Chondrocyte (in vitro differentiated cells): ENCODE measurements around the gene GOLGA6L7. TPM values are rescaled to one million over a fixed set of nuclear protein-coding genes. Genes with fewer than 3 reads are reported as not detected.
"Not testable (repeated sequence)": the region's sequence is repeated elsewhere in the genome, so short reads cannot be mapped to it uniquely, and the experiment has no call there.

Experiments used
- DNase-seq: peaks from one replicate; pipeline ENCODE4 v3.0.0; 2021; ENCODE audit warnings: mixed read lengths, low spot score
- H3K27ac Mint-ChIP-seq: one replicate; pipeline ENCODE4 v1.8.0; 2021; ENCODE audit warnings: mild to moderate bottlenecking, moderate library complexity, mixed read lengths; ENCODE audit not compliant: unreplicated experiment
- H3K27me3 Mint-ChIP-seq: 2 replicates; pipeline ENCODE4 v1.8.0; 2021; ENCODE audit warnings: low read depth, mixed read lengths
- H3K36me3 Mint-ChIP-seq: 2 replicates; pipeline ENCODE4 v1.8.0; 2021; ENCODE audit warnings: low read depth, mixed read lengths
- H3K4me1 Mint-ChIP-seq: 2 replicates; pipeline ENCODE4 v1.8.0; 2021; ENCODE audit warnings: low read depth, mild to moderate bottlenecking, mixed read lengths
- H3K4me3 Mint-ChIP-seq: one replicate; pipeline ENCODE4 v1.8.0; 2021; ENCODE audit warnings: mild to moderate bottlenecking, moderate library complexity, mixed read lengths; ENCODE audit not compliant: unreplicated experiment
- H3K9me3 Mint-ChIP-seq: 2 replicates; pipeline ENCODE4 v1.8.0; 2021; ENCODE audit warnings: low read depth, mixed read lengths
- CTCF ChIP-seq: fragments of 200-600 bp; sonication (generic); IDR thresholded peaks from 2 replicates; pipeline ENCODE4 v1.5.0; 2021; ENCODE audit warnings: antibody characterized with exemption, mild to moderate bottlenecking, moderate library complexity
- total RNA-seq: library from RNA; stranded (reverse); gene quantifications from 3 replicates; pipeline ENCODE4 v1.2.1, GENCODE V29; 2021

The GOLGA6L7 gene
- total RNA-seq, 1 donor from 2014 or later: not detected

GRCh38 chr15:28894631-28895030, 46.2 kb upstream of the GOLGA6L7 start:
- Mint-ChIP-seq H3K4me3 (no peak overlapping the region), H3K27me3 (no peaks in the 10 kb centered on the region), H3K36me3 (peaks cover 3% of the 10 kb centered on the region), H3K27ac (no peak overlapping the region), H3K9me3 (peaks cover 6% of the 10 kb centered on the region), H3K4me1 (peaks cover 32% of the 10 kb centered on the region)
- peak; percentile 59 for DNase-seq
- no peak for TF ChIP-seq CTCF

GRCh38 chr15:28892789-28893610, 44.6 kb upstream of the GOLGA6L7 start:
- TF ChIP-seq CTCF: no peak
- H3K27ac Mint-ChIP-seq: no peak overlapping the region
- no peaks in the 10 kb centered on the region for H3K27me3 Mint-ChIP-seq

GRCh38 chr15:28891588-28891987, 43.1 kb upstream of the GOLGA6L7 start:
- Mint-ChIP-seq H3K27ac (no peak overlapping the region), H3K9me3 (no peaks in the 10 kb centered on the region), H3K4me3 (no peak overlapping the region), H3K27me3 (no peaks in the 10 kb centered on the region), H3K36me3 (no peaks in the 10 kb centered on the region), H3K4me1 (peaks cover 50% of the 10 kb centered on the region)
- no peak for TF ChIP-seq CTCF
- DNase-seq: no peak

More at GRCh38 chr15:28892789-28893610, 44.6 kb upstream of the GOLGA6L7 start:
- H3K36me3 Mint-ChIP-seq: peaks cover 3% of the 10 kb centered on the region
- H3K4me3 Mint-ChIP-seq: no peak overlapping the region
- H3K4me1 Mint-ChIP-seq: peaks cover 45% of the 10 kb centered on the region
- peak; percentile 34 for DNase-seq
- H3K9me3 Mint-ChIP-seq: peaks cover 6% of the 10 kb centered on the region

- Mint-ChIP-seq H3K36me3 (no peaks in the 10 kb centered on the region), H3K27me3 (no peaks in the 10 kb centered on the region), H3K4me3 (no peak overlapping the region), H3K9me3 (no peaks in the 10 kb centered on the region), H3K27ac (peak overlapping the region; percentile 8), H3K4me1 (peaks cover 50% of the 10 kb centered on the region)
- DNase-seq: peak; percentile 20
- TF ChIP-seq CTCF: no peak
These were observed 42.5 kb upstream of the GOLGA6L7 start for GRCh38 chr15:28890711-28891495.

GRCh38 chr15:28890291-28890690, 41.8 kb upstream of the GOLGA6L7 start:
- H3K9me3 Mint-ChIP-seq, DNase-seq, H3K4me3 Mint-ChIP-seq, H3K27me3 Mint-ChIP-seq, H3K36me3 Mint-ChIP-seq: not testable (repeated sequence)
- H3K27ac Mint-ChIP-seq: peak overlapping the region; percentile 8
- peaks cover 50% of the 10 kb centered on the region for H3K4me1 Mint-ChIP-seq

GRCh38 chr15:28889871-28890270, 41.4 kb upstream of the GOLGA6L7 start:
- H3K27ac Mint-ChIP-seq, H3K27me3 Mint-ChIP-seq, H3K4me3 Mint-ChIP-seq, DNase-seq, H3K9me3 Mint-ChIP-seq, H3K36me3 Mint-ChIP-seq: not testable (repeated sequence)
- H3K4me1 Mint-ChIP-seq: peaks cover 50% of the 10 kb centered on the region
